GM23248 (cell line): Measurements from ENCODE around the gene SLC19A2.

Experiments
- EZH2 ChIP-seq: fragments of 200-600 bp; sonication (generic); IDR thresholded peaks from 2 replicates; pipeline ENCODE4 v1.6.1; 2018; ENCODE audit warnings: antibody characterized with exemption, mild to moderate bottlenecking; ENCODE audit not compliant: insufficient read depth, poor library complexity, severe bottlenecking
- EZH2phosphoT487 ChIP-seq: fragments of 200-600 bp; sonication (generic); IDR thresholded peaks from 2 replicates; pipeline ENCODE4 v1.6.1; 2018; ENCODE audit warnings: antibody characterized with exemption, moderate library complexity, mild to moderate bottlenecking, low read depth; ENCODE audit not compliant: insufficient read depth

DNA sequence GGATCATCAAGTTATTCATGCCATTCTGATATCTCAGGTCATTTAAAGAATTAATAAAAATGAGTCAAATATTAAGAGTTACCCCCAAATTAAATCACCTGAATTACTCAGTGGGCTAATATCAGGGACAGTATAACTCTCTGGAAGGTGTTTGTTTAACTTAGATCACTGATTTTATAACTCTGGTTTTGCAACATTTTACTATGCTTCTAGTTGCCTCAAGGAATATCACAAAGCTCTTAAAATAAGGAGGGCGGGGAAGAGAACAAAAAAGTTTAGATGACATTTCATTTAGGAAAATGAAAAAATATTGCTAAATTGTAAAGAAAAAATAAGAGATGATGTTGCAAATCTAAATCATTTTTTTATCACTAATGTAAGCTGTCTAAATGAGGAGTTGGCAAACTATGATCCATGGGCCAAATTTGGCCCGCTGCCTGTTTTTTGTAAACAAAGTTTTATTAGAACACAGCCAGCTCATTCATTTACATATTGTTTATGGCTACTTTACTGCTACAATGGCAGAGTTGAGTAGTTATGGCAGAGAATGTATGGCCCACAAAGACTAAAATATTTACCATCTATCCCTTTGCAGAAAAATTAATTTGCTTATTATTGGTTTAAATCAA is 31.9 kb upstream of the SLC19A2 start:
- TF ChIP-seq EZH2phosphoT487, result no peak
- TF ChIP-seq EZH2, result no peak
